ENCODE measurements around the gene IL25. TPM values are rescaled to one million over a fixed set of nuclear protein-coding genes. Genes with fewer than 3 reads are reported as not detected.

IL25 gene
- total and polyA plus RNA-seq, 7 donors, result not detected

GRCh38 chr14:23373041-23373440, 432 bp downstream of the IL25 start:
- TF ChIP-seq CTCF (IDR thresholded peaks at IDR 0.05), result no peak
- no peak for TF ChIP-seq POLR2AphosphoS5 (IDR thresholded peaks at IDR 0.05)
- no peak for TF ChIP-seq EP300 (IDR thresholded peaks at IDR 0.05)
- no peak for TF ChIP-seq POLR2A (IDR thresholded peaks at IDR 0.05)
- WGBS, 2 donors, result 89% methylated on average over 3 of the region's 3 CpGs
- intact Hi-C loops (cut with DNase I), result no loop called here
- H3K36me3 ChIP-seq, result no peaks in the 10 kb centered on the region
- no peak overlapping the region for H3K27ac ChIP-seq
- no peak for DNase-seq
- no peaks in the 10 kb centered on the region for H3K9me3 ChIP-seq
- H3K4me3 ChIP-seq, result no peak overlapping the region
- no peaks in the 10 kb centered on the region for H3K27me3 ChIP-seq
- H3K4me1 ChIP-seq, result no peaks in the 10 kb centered on the region

- TF ChIP-seq POLR2AphosphoS5 (IDR thresholded peaks at IDR 0.05) (no peak), EP300 (IDR thresholded peaks at IDR 0.05) (no peak), POLR2A (IDR thresholded peaks at IDR 0.05) (no peak), CTCF (IDR thresholded peaks at IDR 0.05) (no peak)
- Histone ChIP-seq H3K4me1 (no peaks in the 10 kb centered on the region), H3K36me3 (no peaks in the 10 kb centered on the region), H3K27me3 (no peaks in the 10 kb centered on the region), H3K4me3 (no peak overlapping the region), H3K9me3 (no peaks in the 10 kb centered on the region), H3K27ac (peak overlapping the region in 2 of 4 donors; percentile 14 to 63)
- no peak for DNase-seq
- 88 to 89% methylated on average over 21 of the region's 21 CpGs for WGBS, 2 donors
- intact Hi-C loops (cut with DNase I), result no loop called here
Measured at GRCh38 chr14:23375527-23376251, 3.1 kb downstream of the IL25 start.

- Histone ChIP-seq H3K9me3 (no peaks in the 10 kb centered on the region), H3K27ac (peak within 1 kb of the TSS; percentile 25 to 63 (median 36)), H3K27me3 (no peaks in the 10 kb centered on the region), H3K4me3 (peak within 1 kb of the TSS in 3 of 4 donors; percentile 10 to 29 (median 13)), H3K4me1 (no peaks in the 10 kb centered on the region), H3K36me3 (no peaks in the 10 kb centered on the region)
- no peak for TF ChIP-seq POLR2A (IDR thresholded peaks at IDR 0.05)
- TF ChIP-seq CTCF (IDR thresholded peaks at IDR 0.05), result no peak
- TF ChIP-seq EP300 (IDR thresholded peaks at IDR 0.05), result no peak
- TF ChIP-seq POLR2AphosphoS5 (IDR thresholded peaks at IDR 0.05), result peak in 1 of 4 donors; percentile 43
- peak; percentile 80 for DNase-seq
- intact Hi-C loops (cut with DNase I), result no loop called here
- 67 to 72% methylated on average over 13 of the region's 13 CpGs for WGBS, 2 donors
Measured at GRCh38 chr14:23376482-23377197, 4.0 kb downstream of the IL25 start, which contains the start of gene CMTM5. Gene CMTM5 (plus strand): TSS chr14:23377046. CDS start chr14:23377252, 206 bp downstream.

- DNase-seq, result no peak
- H3K9me3 ChIP-seq, result no peaks in the 10 kb centered on the region
- intact Hi-C loops (cut with DNase I), result no loop called here
- peak overlapping the region; percentile 25 to 63 (median 36) for H3K27ac ChIP-seq
- no peaks in the 10 kb centered on the region for H3K4me1 ChIP-seq
- H3K27me3 ChIP-seq, result no peaks in the 10 kb centered on the region
- H3K36me3 ChIP-seq, result no peaks in the 10 kb centered on the region
- TF ChIP-seq CTCF (IDR thresholded peaks at IDR 0.05) (no peak), POLR2AphosphoS5 (IDR thresholded peaks at IDR 0.05) (no peak), POLR2A (IDR thresholded peaks at IDR 0.05) (no peak), EP300 (IDR thresholded peaks at IDR 0.05) (no peak)
- H3K4me3 ChIP-seq, result peak overlapping the region in 3 of 4 donors; percentile 10 to 29 (median 13)
- WGBS, 2 donors, result 72 to 81% methylated on average over 11 of the region's 11 CpGs
Measured at GRCh38 chr14:23377198-23377550, 4.6 kb downstream of the IL25 start.
